DMS114 treated with DMSO at 0.1 percent for 48 hours (cell line): ENCODE measurements around the gene FAM163B.
"Not testable (repeated sequence)": the region's sequence is repeated elsewhere in the genome, so short reads cannot be mapped to it uniquely, and the experiment has no call there.

ENCODE experiments used
- DNase-seq: peaks from one replicate; lab custom pipeline; 2025; ENCODE audit not compliant: unreplicated experiment; lab: John Stamatoyannopoulos, UW

FAM163B gene

DNA sequence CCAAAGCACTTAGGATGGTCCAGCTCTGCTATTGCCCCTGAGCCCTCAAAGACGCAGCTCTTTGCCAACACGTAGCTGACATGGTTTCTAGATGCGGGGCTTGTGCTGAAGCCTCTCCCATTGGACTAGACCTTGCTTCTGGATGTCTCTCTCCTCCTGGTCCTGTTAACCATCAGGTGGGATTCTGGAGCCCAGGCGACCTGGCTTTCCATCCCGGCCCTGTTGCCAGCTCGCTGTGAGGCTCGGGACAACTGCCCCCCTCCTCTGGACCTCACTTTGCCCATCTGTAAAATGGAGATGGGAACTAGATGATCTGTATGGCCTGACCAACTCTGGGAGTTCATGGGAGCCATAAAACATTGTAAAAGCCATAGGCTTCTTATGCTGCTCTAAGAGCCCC, 31.0 kb upstream of the FAM163B start:
- DNase-seq, result no peak

DNA sequence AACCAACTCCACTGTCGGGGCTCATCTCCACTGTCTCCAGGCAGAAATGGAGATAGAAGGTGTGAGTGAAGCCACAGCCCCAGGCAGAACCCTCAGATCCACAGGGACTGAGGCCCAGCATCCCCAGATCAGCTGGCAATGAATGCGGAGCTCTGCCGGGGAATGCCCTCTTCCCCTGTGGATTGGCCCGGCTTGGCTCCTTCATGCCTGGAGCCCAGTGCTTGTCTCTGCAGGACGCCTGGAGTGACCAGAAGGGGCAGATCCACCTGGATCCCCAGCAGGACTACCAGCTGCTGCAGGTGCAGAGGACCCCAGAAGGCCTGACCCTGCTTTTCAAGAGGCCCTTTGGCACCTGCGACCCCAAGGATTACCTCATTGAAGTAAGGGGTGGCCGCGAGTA, 30.4 kb upstream of the FAM163B start:
- no peak for DNase-seq

- no peak for DNase-seq
Observed at GRCh38 chr9:133638711-133639110, 29.5 kb upstream of the FAM163B start.

GRCh38 chr9:133638076-133638475, 28.9 kb upstream of the FAM163B start:
- DNase-seq, result no peak

DNA sequence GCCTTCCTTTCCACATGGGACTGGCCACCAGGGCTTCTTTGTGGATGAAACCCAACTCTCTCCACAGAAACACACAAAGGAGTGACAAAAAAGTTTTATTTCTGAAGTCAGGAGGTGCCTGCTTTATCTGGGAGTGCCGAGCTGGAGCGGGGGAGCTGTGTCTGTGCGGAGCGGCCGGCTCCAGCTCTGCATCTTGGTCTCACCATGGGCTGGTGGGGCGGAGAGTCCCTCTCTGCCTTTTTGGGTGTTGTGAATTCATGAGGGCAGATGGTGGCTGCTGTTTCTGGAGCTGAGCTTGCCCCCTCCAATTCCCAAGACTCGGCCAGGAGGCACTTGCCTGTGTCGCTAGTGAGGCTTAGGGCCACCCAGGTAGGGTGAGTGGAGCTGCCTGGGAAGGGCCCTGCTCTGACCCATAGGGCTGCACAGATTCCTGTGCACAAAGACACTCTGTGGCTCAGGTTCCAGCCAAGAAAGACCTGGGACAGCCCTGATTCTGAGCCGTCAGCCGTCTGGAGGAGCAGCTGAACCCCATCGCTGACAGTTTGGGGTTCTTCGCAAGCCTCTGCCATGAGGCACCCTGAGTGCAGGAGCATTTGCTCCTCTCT, 28.4 kb upstream of the FAM163B start:
- no peak for DNase-seq

GRCh38 chr9:133636902-133637301, 27.7 kb upstream of the FAM163B start:
- no peak for DNase-seq

GRCh38 chr9:133635533-133636531, 26.6 kb upstream of the FAM163B start, which contains the start of gene DBH:
Gene DBH, plus strand, starts transcription at chr9:133636363. Its CDS starts 9 bp downstream, at chr9:133636372.
- DNase-seq, result no peak

DNA sequence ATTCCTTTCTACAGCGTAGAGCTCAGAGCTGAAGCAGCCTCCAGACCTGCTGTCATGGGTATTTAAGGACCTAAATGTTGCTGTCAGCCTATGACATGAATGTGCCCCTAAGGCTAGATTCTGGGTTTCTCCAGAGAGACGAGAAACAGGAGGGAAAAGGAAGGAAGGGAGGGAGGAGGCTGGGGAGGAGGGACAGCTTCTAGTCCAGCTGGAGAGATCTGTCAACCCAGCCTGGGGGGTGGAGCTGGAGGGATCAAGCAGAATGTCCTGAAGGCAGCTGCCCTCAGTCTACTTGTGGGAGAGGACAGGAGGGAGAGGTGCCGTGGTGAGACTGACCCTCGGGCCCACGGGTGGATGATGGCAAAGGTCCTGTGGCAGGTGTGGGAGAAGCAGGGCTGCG, 25.9 kb upstream of the FAM163B start:
- no peak for DNase-seq

- no peak for DNase-seq
Observed at GRCh38 chr9:133634081-133634691, 25.0 kb upstream of the FAM163B start.

- DNase-seq, result no peak
Observed at GRCh38 chr9:133633681-133634080, 24.5 kb upstream of the FAM163B start.

DNA sequence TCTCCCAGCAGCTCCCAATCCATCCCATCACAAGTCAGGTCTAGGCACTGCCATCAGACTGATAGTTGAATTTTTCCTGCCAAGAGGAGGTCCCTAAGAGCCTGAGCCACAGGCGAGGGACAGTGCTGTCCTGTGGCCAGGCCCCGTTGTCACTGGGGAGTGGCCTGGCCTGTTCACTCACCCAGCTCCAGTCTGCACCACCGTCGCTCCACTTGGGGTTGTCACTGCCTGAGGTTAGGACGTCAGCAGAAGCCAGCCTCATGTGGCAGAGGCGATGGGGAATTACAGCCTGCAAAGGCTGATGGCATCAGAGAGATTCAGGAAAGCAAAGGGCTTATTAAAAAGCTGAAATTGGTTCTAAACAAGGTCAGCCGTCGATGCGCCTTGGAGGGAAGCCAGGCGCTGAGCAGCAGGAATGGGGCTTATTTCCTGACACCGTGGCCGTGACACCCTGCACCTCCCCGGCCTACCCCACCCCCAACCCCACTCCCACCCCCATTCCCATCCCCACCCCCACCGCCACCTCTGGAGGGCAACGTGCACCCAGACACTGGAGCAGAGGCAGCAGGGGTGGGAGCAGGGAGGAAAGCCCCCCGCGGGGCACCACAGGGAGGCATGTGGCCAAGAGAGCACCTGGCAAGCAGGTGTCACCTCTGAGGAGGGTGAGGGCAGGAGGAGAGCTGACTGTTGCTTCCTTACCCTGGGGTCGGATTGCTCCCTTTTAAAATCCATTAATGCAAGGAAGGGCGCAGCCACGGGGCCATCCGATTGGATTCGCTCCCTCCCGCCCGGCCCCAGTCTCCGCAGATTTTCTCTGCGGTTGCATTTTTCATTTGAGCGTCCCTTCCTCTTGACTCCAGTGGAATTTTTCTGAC, 23.9 kb upstream of the FAM163B start:
- DNase-seq, result no peak

DNA sequence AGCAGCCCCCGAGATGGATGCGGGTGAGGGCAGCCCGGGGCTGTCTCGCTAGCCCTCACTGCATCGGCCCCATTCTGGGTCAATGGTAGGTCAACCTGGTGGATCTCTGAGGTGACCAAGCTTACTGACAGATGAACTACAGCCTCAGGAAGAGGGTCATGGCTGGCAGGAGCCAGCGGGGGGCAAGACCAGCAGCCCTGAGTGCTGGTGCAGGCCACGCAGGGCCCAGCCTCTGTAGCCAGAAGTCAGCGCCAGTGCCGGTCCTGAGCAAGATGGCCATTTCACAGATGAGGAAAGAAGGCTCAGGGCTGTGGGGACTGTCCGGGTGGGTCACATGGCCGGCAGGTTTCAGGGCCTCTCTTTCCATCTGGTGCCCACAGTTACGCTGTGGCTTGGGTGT, 21.9 kb upstream of the FAM163B start:
- DNase-seq, result no peak

DNA sequence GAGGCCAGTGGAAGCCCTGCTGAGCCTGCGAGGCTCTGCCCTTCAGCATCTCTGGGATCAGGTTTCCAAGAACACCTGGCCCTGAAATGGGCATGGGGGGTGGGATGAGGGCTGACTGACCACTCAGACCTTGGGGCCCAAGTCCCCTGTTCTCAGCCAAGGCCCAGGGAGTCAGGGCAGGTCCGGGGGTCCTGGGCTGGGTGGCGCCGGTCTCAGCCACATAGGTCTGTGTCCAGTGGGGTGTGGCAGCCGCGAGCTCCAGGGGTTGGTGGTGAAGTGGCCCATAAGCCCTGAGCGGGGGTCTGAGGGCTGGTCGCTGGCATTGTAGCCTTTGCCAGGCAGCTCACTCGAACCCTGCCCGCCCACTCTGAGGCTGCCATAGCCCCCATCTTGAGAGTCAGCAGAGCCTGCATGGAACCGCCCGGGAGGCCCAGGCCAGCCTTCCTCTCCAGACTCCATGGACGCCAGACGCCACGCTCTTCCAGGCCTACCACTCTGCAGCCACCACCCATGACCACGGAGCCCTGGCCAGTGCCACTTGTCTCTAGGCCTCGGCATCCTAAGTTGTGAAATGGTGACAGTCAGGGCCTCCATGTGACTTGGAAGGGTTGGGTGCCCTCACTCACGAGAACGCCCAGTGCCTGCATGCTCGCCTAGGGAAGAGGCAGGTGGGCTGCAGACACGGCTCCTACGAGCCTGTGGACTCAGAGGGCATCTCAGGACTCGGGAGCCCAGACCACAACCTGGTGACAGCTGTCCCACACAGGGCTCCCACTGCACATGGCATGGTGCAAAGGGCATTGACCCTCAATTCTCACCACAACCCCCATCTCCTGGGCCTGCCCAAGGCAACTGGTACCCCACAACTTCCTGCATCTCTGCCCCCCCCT, 20.3 kb upstream of the FAM163B start:
- DNase-seq, result no peak

GRCh38 chr9:133628766-133629165, 19.6 kb upstream of the FAM163B start:
- no peak for DNase-seq

DNA sequence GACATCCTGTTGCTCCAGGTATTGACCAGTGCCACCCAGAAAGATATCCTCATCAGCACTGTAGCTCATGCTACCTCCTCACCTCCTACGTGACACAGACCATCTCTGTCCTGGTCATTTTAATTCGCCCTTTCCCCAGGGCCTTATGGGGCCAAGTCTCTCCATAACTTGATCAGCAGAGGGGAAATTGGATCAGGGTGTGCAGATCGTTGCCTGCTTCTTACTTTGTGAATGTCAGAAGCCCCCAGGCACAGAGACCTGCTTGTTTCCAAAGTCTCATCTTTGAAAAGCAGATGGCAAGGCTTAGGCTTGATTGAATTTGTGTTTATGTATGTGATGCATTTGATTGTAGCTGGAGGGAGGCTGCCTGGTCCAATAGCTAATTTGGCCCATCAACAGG, 18.2 kb upstream of the FAM163B start:
- DNase-seq, result no peak

DNA sequence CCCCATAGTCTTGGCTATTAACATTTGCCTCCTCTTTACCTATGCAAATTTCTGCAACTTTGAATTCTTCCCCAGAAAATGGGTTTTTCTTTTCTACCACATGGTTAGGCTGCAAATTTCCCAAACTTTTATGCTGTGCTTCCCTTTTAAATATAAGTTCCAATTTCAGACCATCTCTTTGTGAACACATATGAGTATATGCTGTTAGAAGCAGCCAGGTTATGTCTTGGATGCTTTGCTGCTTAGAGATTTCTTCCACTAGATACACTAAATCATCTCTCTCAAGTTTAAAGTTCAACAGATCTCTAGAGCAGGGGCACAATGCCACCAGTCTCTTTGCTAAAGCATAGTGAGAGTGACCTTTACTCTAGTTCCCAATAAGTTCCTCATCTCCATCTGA, 16.8 kb upstream of the FAM163B start:
- not testable (repeated sequence) for DNase-seq

DNA sequence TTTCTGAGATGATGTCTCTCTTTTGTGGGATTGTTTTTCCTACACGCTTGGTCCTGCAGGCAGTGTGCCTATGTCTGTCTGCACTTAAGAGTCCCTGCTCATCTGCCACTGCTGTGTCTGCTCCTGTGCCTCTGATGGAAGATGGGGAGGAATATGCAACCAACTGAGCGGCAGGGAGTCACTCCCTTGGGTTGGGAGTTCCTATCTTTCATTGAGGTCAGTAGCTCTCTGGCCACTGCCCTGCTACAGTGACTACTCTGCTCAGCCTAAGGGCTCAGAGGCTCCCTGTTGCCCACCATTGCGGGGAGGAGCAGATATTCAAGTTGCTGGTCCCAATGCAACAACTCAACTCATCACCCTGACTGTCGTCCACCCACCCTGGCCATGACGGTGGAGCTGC, 13.4 kb upstream of the FAM163B start:
- DNase-seq, result no peak

GRCh38 chr9:133621725-133622267, 12.6 kb upstream of the FAM163B start:
- no peak for DNase-seq

DNA sequence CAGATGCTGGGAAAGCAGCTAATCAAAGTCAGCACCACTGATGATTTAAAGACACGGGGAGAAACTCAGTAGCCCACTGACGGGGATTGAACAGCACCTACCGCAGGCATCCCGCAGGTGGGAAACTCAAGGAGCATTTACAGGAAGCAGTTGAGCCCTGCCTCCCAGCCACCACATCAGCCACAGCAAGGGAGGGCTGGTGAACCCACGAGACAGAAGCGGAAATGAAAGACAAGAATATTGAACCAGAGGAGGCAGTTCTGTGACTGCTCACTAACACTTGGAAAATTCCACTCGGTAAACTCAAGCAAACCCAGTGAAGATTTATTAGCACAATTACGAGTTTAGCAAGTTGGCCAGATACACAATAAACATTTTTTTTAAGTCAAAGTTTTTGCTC, 10.6 kb upstream of the FAM163B start:
- no peak for DNase-seq

- no peak for DNase-seq
Observed at GRCh38 chr9:133618726-133619125, 9.5 kb upstream of the FAM163B start.
